DMS153 (cell line): Measurements from ENCODE around the gene FBXO9.

Experiments
- DNase-seq: peaks from one replicate; lab custom pipeline; 2025; lab: John Stamatoyannopoulos, UW

Gene FBXO9

DNA sequence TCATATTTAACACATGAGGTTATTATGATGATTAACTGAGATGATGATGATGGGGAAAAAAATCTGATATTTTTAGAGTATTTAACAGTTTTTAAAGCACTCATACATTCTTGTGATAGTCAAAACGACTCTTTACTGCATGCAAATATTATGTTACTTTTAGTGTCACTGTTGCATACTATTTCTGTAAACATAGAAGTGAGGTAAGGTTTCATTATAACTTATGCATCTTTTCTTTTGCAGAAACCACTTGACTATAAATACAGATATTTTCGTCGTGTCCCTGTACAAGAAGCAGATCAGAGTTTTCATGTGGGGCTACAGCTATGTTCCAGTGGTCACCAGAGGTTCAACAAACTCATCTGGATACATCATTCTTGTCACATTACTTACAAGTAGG is 30.1 kb downstream of the FBXO9 start:
- no peak for DNase-seq

- DNase-seq, result no peak
Measured at GRCh38 chr6:53095716-53096115, 30.5 kb downstream of the FBXO9 start.

DNA sequence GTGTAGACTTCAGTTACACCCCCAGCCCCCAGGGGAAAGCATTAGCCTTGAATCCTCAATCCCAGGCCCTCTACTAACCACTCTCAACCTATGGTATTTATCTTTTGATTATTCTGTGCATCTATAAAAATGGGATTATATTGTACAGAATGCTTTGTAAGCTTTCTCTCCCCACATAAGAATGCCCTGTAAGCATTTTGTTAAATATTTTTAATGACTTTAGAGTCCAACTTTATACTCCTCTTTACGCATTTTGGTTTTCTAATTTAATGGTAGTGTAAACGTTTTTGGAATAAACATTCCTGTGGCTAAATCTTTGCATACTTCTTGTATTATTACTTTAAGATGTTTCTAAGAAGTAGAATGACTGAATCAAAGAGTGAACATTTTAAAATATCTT is 35.4 kb downstream of the FBXO9 start:
- DNase-seq, result no peak

- DNase-seq, result no peak
Measured at GRCh38 chr6:53101006-53101405, 35.8 kb downstream of the FBXO9 start.

GRCh38 chr6:53103993-53104675 is 38.9 kb downstream of the FBXO9 start:
- peak; percentile 39 for DNase-seq

DNA sequence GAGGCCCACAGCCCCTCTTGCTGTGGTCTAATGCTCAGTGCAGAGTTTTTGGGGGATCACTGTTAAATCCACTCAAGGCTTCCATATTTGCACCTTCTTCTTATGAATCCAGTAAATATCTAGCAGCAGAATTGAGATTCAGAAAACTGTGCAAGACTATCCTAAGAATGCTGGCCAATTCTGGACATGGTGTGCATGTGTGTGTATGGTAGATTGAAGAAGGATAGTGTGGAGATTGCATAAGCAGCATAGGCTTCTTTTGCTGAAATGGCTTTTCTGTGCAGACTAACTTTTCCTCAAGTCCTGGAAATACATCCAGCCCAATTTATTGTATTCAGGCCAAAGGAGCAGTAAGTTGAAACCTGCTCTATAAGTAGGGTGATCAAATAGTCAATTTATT is 39.7 kb downstream of the FBXO9 start:
- no peak for DNase-seq

DNA sequence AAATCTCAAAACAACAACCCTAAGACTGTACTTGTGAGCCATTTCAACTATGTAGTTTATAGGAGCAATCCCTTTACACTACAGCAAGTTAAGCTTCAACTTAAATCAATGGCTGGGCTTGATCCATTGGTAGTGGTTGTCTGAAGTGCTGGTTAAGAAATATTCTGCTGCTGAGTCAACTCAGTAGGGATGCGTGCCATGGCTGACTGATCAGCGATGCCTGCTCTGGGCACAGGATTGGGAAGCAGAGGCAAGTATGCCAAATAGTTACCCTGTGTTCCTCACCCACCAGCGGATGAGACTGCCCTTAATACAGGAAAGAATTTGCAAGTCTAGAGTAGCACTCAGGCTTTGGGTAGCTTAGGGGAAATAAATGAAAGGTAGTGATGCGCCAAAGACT is 41.9 kb downstream of the FBXO9 start:
- no peak for DNase-seq

DNA sequence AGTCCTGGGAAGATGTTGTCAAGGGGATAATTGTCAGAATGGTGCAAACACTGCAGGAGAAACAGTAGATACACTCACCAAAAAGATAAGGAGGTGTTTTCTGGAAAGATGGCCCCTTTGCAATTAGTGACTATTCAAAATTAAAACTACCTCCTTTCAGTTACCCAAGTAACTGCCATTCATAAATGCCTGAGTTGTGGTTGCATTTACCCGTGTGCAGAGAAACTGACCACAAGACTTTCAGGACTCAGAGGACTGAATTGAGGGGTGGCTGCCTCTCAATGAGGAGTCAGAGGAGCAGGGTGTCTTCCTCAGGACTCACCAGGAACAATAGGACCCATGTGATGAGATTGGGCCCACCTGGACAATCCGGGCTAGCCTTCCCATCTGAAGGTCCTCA is 44.4 kb downstream of the FBXO9 start:
- DNase-seq, result no peak

- DNase-seq, result no peak
Measured at GRCh38 chr6:53111865-53112264, 46.7 kb downstream of the FBXO9 start.

DNA sequence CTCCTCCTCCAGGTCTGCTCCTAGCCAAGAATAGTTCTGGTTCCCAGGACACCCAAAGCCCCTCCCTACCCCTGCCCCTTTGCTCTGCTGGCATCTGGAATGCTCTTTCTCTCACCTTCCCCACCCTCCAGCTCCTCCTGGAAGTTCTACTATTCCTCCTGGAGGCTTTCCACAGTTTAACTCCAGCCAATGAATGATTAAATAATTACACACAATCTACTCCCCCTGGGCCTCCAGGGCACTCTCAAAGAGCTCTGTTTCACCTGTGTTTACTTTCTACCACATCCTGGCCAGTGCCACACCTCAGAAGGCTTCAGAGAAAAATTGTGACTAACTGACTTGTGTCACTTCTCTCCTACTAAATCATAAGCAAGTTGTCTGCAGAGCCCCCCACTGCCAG is 47.2 kb downstream of the FBXO9 start:
- DNase-seq, result peak; percentile 85

DNA sequence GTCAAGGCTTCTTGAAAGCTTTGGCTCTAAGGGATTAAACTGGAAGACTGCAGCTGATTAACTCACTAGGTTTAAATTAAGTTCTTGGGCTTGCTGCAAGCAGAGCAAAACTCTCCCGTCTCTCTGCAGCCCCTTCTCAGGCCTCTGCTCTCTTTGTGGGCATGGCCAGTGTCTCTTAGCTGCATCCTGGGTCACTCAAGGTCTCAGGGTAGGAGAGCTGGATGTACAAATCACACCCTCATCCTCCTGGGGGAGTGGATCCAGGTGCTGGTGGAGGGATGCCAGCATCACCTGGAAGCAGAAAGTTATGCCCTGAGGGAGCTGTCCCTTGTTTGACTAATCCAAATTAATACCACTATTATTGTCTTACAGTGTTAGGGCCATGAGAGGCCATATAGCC is 47.7 kb downstream of the FBXO9 start:
- peak; percentile 36 for DNase-seq

- DNase-seq, result no peak
Measured at GRCh38 chr6:53113742-53114141, 48.5 kb downstream of the FBXO9 start.

- no peak for DNase-seq
Measured at GRCh38 chr6:53115113-53115512, 49.9 kb downstream of the FBXO9 start.

- no peak for DNase-seq
Measured at GRCh38 chr6:53115741-53116140, 50.5 kb downstream of the FBXO9 start.

DNA sequence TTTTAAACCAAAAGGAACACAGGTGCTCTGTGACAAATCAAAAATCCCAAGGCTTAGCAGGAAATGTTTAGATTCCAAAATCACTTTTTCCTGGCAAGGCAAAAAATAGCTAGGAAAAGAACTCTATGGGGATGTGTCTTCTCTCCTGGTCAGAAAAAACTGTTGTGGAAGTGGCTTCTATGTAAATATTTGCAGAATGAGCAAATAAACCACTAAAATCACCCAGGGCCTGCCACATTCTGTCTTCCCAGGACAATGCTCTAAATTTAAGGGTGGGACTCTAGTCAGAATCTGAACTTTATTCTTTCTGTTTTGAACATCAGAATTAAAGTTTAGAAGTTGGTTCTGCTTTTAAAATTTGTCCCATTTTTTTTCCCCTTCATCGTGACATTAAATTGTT is 54.1 kb downstream of the FBXO9 start:
- peak; percentile 39 for DNase-seq

DNA sequence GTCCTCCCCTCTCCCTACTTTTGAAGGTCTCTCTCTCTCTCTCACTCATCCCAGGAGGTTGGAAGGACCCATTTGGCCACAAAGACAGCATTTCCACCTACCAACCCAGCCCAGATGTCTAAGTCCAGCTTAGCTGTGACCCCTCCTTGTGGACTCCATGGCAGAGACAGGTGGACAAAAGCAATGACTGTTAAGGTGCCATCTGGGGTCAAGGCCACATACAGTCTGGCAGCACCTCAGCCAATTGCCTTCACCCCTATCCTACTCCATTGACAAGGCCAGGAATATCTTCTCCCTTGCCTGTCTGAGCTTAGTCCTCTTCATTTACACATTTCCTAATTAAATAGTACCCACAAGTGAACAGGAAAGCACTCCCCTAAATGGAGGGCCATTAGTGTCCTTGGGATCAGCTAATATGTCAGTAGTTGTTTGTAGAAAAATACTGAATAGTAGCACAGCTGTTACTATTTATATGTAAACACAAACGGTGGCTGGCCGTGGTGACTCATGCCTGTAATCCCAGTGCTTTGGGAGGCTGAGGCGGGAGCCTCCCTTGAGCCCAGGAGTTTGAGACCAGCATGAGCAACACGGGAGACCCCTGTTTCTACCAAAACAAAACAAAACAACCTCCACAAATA is 54.7 kb downstream of the FBXO9 start:
- DNase-seq, result peak; percentile 83

GRCh38 chr6:53124131-53124800 is 59.1 kb downstream of the FBXO9 start:
- DNase-seq, result no peak

DNA sequence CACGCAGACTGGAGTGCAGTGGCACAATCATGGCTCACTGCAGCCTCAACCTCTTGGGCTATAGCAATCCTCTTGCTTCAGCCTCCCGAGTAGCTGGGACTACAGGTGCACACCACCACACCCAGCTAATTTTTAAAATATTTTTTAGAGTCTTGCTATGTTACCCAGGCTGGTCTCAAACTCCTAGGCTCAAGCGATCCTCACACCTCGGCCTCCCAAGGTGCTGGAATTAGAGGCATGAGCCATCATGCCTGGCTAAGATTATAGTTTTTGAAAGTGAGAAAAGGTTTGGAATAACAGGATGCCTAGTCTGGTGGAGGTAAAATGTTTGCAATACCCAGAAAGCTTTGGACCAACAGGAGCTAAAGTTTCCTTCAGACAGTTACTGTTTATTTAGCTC is 60.1 kb downstream of the FBXO9 start:
- DNase-seq, result no peak

DNA sequence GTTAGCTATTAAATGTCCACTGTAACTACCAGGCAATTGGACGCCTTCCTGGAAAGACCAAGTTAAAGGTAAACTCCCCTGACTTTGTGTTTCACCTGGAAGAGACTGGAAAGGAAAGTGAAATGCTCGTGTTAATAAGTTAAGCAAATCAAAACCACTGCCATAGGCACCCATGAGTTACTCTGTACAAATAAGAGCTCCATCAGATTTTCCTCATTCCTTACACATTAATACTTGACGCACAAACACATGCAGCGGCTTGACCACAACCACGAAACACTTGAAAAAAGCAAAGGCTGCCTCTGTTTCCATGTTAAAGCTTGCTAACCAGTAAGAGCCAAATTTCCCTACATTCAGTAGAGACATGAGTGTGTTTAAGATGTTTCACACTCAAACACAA is 63.6 kb downstream of the FBXO9 start:
- no peak for DNase-seq

DNA sequence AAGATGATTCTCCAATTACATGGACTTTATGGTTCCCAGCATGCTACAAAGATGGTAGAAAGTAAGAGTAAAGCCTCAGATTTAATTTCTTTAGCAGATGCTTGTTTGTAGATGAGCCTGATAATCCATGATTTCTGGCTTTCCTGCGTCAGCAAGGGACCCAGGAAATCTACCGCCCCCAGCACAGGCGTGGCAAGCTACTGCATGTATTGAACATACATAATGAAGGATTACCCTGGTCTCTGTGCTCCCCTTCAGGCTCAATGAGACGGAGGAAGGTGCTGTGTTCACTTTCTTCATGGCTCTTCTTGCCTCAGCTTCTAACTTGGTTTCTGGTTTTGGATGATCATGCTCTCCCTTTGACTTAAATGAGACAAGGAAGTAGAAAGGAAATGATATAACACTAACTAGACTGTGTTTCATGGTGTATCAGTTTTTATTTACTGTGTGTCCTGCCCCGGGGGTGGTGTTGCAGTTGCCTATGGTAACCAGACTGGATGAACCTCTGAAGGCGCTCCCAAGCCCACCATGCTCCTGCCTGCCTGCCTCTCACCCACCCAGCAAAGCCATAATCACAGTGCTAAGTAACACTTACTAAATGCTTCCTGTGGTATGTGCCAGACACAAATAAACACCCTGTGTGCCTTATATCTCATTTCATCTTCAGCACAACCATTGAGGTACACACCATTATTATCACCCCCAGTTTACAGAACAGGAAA is 65.5 kb downstream of the FBXO9 start:
- DNase-seq, result no peak

- DNase-seq, result no peak
Measured at GRCh38 chr6:53133961-53134360, 68.8 kb downstream of the FBXO9 start.

DNA sequence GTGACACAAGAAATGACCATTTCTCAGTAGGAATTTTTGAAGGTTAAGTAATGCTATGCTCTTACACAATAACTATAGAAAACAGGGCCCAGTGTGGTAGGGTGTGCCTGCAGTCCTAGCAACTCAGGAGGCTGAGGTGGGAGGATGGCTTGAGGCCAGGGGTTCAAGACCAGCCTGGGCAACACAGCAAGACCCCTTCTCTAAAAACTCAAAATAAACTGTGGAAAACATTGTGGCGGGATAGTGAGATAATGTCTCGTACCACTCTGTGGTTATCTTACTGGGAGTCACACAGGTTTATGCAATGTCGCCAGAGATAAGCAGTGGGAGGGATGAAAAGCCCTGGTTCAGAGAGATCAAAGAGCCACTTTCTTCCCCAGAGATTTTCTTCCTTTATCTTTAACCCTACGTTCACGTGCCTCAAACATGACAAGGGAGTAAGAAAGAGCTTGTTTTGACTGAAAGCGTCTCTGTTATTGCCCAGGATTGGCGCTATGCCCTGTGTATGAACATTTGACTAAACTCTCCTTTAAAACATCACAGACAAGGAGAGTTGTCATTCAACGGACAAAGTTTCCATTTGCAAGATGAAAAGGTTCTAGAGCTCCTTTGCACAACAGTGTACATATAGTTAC is 69.5 kb downstream of the FBXO9 start:
- DNase-seq, result no peak
